Natural killer cell (primary cell): Measurements from ENCODE around the gene C22orf23. TPM values are rescaled to one million over a fixed set of nuclear protein-coding genes. Genes with fewer than 3 reads are reported as not detected.
A peak's percentile ranks its signal among the peaks of the same experiment; 100 is the strongest.

ENCODE experiments used
- ATAC-seq, 3 donors: fragments of 150-1000 bp in 2 of 3; fragments of 200-7000 bp in 1 of 3; cut with Tn5 transposase; 1 replicate in 1 of 3; 2 replicates in 2 of 3; pipeline ENCODE4 v1.10.0; 2021; ENCODE audit warnings: mild to moderate bottlenecking in 2 of 3, moderate library complexity in 2 of 3
- DNase-seq, 2 donors: peaks; one replicate each; pipeline versions ENCODE4 v3.0.0 to v3.0.0-alpha.2; 2013 to 2021; ENCODE audit warnings: mixed read lengths in 1 of 2
- H3K27ac ChIP-seq: one replicate; pipeline ENCODE4 v1.5.1; 2013; ENCODE audit warnings: mild to moderate bottlenecking, low read length
- H3K27me3 ChIP-seq: one replicate; pipeline ENCODE4 v1.6.1; 2013; ENCODE audit warnings: low read length; ENCODE audit not compliant: control insufficient read depth, insufficient read depth
- H3K36me3 ChIP-seq: one replicate; pipeline ENCODE4 v1.6.1; 2013; ENCODE audit warnings: low read length; ENCODE audit not compliant: control insufficient read depth, insufficient read depth
- H3K4me1 ChIP-seq: one replicate; pipeline ENCODE4 v1.6.1; 2013; ENCODE audit warnings: low read length; ENCODE audit not compliant: control insufficient read depth, insufficient read depth
- H3K4me3 ChIP-seq: one replicate; pipeline ENCODE4 v1.5.1; 2013; ENCODE audit warnings: low read length
- H3K9me3 ChIP-seq: one replicate; pipeline ENCODE4 v1.6.1; 2013; ENCODE audit warnings: low read length; ENCODE audit not compliant: control insufficient read depth, insufficient read depth
- H3K27ac Mint-ChIP-seq, 2 donors: one replicate each; pipeline ENCODE4 v1.8.0; 2022; ENCODE audit warnings: mild to moderate bottlenecking in 2 of 2, mixed read lengths in 2 of 2, moderate library complexity in 1 of 2
- H3K27me3 Mint-ChIP-seq, 2 donors: one replicate each; pipeline ENCODE4 v1.8.0; 2022; ENCODE audit warnings: low read depth in 2 of 2, mixed read lengths in 2 of 2
- H3K36me3 Mint-ChIP-seq: one replicate; pipeline ENCODE4 v1.8.0; 2022; ENCODE audit warnings: mixed read lengths
- H3K4me1 Mint-ChIP-seq, 2 donors: one replicate each; pipeline ENCODE4 v1.8.0; 2022; ENCODE audit warnings: mixed read lengths in 2 of 2
- H3K4me3 Mint-ChIP-seq: one replicate; pipeline ENCODE4 v1.8.0; 2022; ENCODE audit warnings: mild to moderate bottlenecking, moderate library complexity, mixed read lengths
- H3K9me3 Mint-ChIP-seq, 2 donors: one replicate each; pipeline ENCODE4 v1.8.0; 2022; ENCODE audit warnings: mixed read lengths in 2 of 2
- CTCF ChIP-seq: fragments of 200-600 bp; IDR thresholded peaks from one replicate; pipeline ENCODE4 v1.8.0; 2022; ENCODE audit warnings: antibody characterized with exemption
- WGBS: methylation state at CpG from one replicate; pipeline ENCODE4 v1.1.7; 2013; ENCODE audit warnings: missing lambda C conversion rate; ENCODE audit not compliant: insufficient coverage; 5-methylcytosine and 5-hydroxymethylcytosine counted together
- intact Hi-C: fragments of 100-400 bp; cut with micrococcal nuclease; formaldehyde crosslinking; loops from one replicate; pipeline ENCODE4 v1.14.2; 2022
- total RNA-seq, 4 donors: library from RNA; stranded (reverse); fragments of 120-200 nt in 1 of 4; gene quantifications; one replicate each; pipeline versions ENCODE4 v1.2.3 to v1.2.4, GENCODE V29; 2013 to 2022

Gene C22orf23
- total RNA-seq, 3 donors from 2014 or later (not counting 1 experiment from before 2014, with no cell fraction given): not detected

- H3K27me3 Mint-ChIP-seq: no peaks in the 10 kb centered on the region
- Histone ChIP-seq H3K4me3 (no peak overlapping the region), H3K27ac (peak overlapping the region; percentile 21), H3K36me3 (no peaks in the 10 kb centered on the region), H3K4me1 (peaks cover 80% of the 10 kb centered on the region), H3K9me3 (no peaks in the 10 kb centered on the region), H3K27me3 (no peaks in the 10 kb centered on the region)
- H3K27ac Mint-ChIP-seq: peak overlapping the region; percentile 83 to 84
- H3K36me3 Mint-ChIP-seq: no peaks in the 10 kb centered on the region
- no peak for ATAC-seq
- no peak for TF ChIP-seq CTCF
- WGBS: 90% methylated on average over 7 of the region's 7 CpGs
- intact Hi-C loops: no loop called here
- H3K4me1 Mint-ChIP-seq: peaks cover 37 to 62% of the 10 kb centered on the region in 2 donors
- H3K4me3 Mint-ChIP-seq: no peak overlapping the region
- H3K9me3 Mint-ChIP-seq: no peaks in the 10 kb centered on the region
- DNase-seq: no peak
Observed at GRCh38 chr22:37998543-37998942, 45.1 kb upstream of the C22orf23 start.

DNA sequence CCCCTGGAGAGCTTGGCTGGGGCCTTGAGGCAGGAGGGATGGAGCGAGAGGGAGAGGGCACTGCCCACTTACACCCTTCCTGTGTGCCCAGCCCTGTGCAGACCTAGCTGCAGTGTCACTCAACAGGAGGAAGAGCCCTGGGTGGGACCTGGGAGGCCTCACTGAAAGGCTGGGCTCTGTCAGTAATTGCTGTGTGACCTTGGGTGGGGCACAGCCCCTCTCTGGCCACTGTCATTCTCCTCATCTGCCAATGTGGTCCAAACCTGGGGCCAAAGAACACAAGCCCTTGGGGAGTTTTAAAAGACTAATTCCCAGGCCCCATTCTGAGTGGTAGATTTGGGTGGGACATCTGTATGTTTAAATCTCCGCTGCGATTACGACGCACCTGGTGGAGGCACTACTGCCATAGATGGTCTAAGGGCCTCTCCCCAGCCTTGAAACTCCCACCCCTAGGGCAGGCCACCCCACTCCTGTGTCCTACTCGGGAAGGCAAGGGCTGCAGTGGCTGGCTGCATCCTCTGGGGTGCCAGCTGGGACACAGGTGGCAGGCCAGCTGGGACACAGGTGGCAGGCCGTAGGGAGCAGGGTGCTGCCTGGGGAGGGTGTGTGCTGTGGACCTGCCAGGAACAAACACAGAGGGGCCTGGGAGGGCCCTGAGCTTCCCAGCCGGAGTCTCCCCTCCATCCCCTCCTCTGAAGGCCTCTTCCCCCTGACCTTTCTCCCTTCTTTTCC lies 43.3 kb upstream of the C22orf23 start:
- H3K4me1 Mint-ChIP-seq: peaks cover 47 to 70% of the 10 kb centered on the region in 2 donors
- intact Hi-C loops: no loop called here
- Histone ChIP-seq H3K9me3 (no peaks in the 10 kb centered on the region), H3K27me3 (no peaks in the 10 kb centered on the region), H3K4me3 (no peak overlapping the region), H3K4me1 (peaks cover 89% of the 10 kb centered on the region), H3K36me3 (no peaks in the 10 kb centered on the region), H3K27ac (peak overlapping the region; percentile 81)
- H3K27me3 Mint-ChIP-seq: no peaks in the 10 kb centered on the region
- no peak for DNase-seq
- peak overlapping the region; percentile 83 to 84 for H3K27ac Mint-ChIP-seq
- ATAC-seq: no peak
- no peak for TF ChIP-seq CTCF
- H3K9me3 Mint-ChIP-seq: no peaks in the 10 kb centered on the region
- no peaks in the 10 kb centered on the region for H3K36me3 Mint-ChIP-seq
- peak overlapping the region; percentile 62 for H3K4me3 Mint-ChIP-seq
- 83% methylated on average over 8 of the region's 8 CpGs for WGBS

- no peaks in the 10 kb centered on the region for H3K36me3 Mint-ChIP-seq
Observed at GRCh38 chr22:37996079-37996478, 42.7 kb upstream of the C22orf23 start.

More at GRCh38 chr22:37996079-37996478, 42.7 kb upstream of the C22orf23 start:
- Mint-ChIP-seq H3K4me1 (peaks cover 47 to 73% of the 10 kb centered on the region in 2 donors), H3K27ac (peak overlapping the region; percentile 83 to 84), H3K4me3 (peak overlapping the region; percentile 72), H3K9me3 (no peaks in the 10 kb centered on the region), H3K27me3 (no peaks in the 10 kb centered on the region)
- intact Hi-C loops: no loop called here
- H3K4me1 ChIP-seq: peaks cover 89% of the 10 kb centered on the region
- H3K27me3 ChIP-seq: no peaks in the 10 kb centered on the region
- no peak overlapping the region for H3K4me3 ChIP-seq
- WGBS: 27% methylated on average over 3 of the region's 4 CpGs
- peak overlapping the region; percentile 81 for H3K27ac ChIP-seq
- DNase-seq (peak in 1 of 2 donors; percentile 11), ATAC-seq (no peak)
- no peaks in the 10 kb centered on the region for H3K36me3 ChIP-seq
- no peaks in the 10 kb centered on the region for H3K9me3 ChIP-seq
- no peak for TF ChIP-seq CTCF
